ENCODE results near the gene TBC1D9B. TPM values are rescaled to one million over a fixed set of nuclear protein-coding genes. Genes with fewer than 3 reads are reported as not detected.

The TBC1D9B gene
- total and polyA plus RNA-seq, 2 donors (not counting 1 experiment from before 2014, with no cell fraction given), result 48.7 to 50.4 TPM

GRCh38 chr5:179812997-179813607, 94.6 kb downstream of the TBC1D9B start:
- no peak overlapping the region for H3K27ac ChIP-seq (ENCODE audit: insufficient read depth, low read length)
- DNase-seq (ENCODE audit: low read depth in 2 of 2), result no peak
- H3K27me3 ChIP-seq (ENCODE audit: control insufficient read depth, insufficient read depth, low read length), result no peaks in the 10 kb centered on the region
- H3K9ac ChIP-seq (ENCODE audit: insufficient read depth, low read length), result no peak overlapping the region
- H3K4me2 ChIP-seq (ENCODE audit: extremely low read depth, insufficient read depth, low read length), result no peak overlapping the region
- no peak overlapping the region for H3K4me3 ChIP-seq (replicated peaks in 1 of 4; ENCODE audit: control extremely low read depth in 1 of 4, insufficient read depth in 1 of 4, low read depth in 3 of 4, low read length in 4 of 4)
- H4K20me1 ChIP-seq (ENCODE audit: control insufficient read depth, extremely low read depth, insufficient read depth, low read length), result no peaks in the 10 kb centered on the region
- no peaks in the 10 kb centered on the region for H3K9me3 ChIP-seq (ENCODE audit: control insufficient read depth, insufficient read depth, low read depth, low read length)
- peaks cover 3% of the 10 kb centered on the region for H3K4me1 ChIP-seq (ENCODE audit: control insufficient read depth, extremely low read depth, insufficient read depth, low read length)
- no peak overlapping the region for H2AFZ ChIP-seq (ENCODE audit: low read length)
- H3K79me2 ChIP-seq (ENCODE audit: control insufficient read depth, insufficient read depth, low read length), result no peaks in the 10 kb centered on the region
- peaks cover 6% of the 10 kb centered on the region for H3K36me3 ChIP-seq (ENCODE audit: control insufficient read depth, insufficient read depth, low read length)
- TF ChIP-seq EZH2 (IDR thresholded peaks at IDR 0.05; ENCODE audit: low read length, missing control alignments) (no peak), CTCF (conservative IDR thresholded peaks at IDR 0.05 in 1 of 2, IDR thresholded peaks at IDR 0.05 in 1 of 2; ENCODE audit: low read depth in 1 of 2, low read length in 2 of 2) (no peak)

GRCh38 chr5:179812135-179812825, 95.4 kb downstream of the TBC1D9B start:
- peaks cover 6% of the 10 kb centered on the region for H3K36me3 ChIP-seq (ENCODE audit: control insufficient read depth, insufficient read depth, low read length)
- no peaks in the 10 kb centered on the region for H4K20me1 ChIP-seq (ENCODE audit: control insufficient read depth, extremely low read depth, insufficient read depth, low read length)
- no peaks in the 10 kb centered on the region for H3K79me2 ChIP-seq (ENCODE audit: control insufficient read depth, insufficient read depth, low read length)
- no peak overlapping the region for H2AFZ ChIP-seq (ENCODE audit: low read length)
- TF ChIP-seq EZH2 (IDR thresholded peaks at IDR 0.05; ENCODE audit: low read length, missing control alignments) (no peak), CTCF (conservative IDR thresholded peaks at IDR 0.05 in 1 of 2, IDR thresholded peaks at IDR 0.05 in 1 of 2; ENCODE audit: low read depth in 1 of 2, low read length in 2 of 2) (no peak)
- H3K4me2 ChIP-seq (ENCODE audit: extremely low read depth, insufficient read depth, low read length), result no peak overlapping the region
- no peak overlapping the region for H3K27ac ChIP-seq (ENCODE audit: insufficient read depth, low read length)
- DNase-seq (ENCODE audit: low read depth in 2 of 2), result no peak
- no peaks in the 10 kb centered on the region for H3K4me1 ChIP-seq (ENCODE audit: control insufficient read depth, extremely low read depth, insufficient read depth, low read length)
- H3K9ac ChIP-seq (ENCODE audit: insufficient read depth, low read length), result no peak overlapping the region
- no peaks in the 10 kb centered on the region for H3K9me3 ChIP-seq (ENCODE audit: control insufficient read depth, insufficient read depth, low read depth, low read length)
- no peak overlapping the region for H3K4me3 ChIP-seq (replicated peaks in 1 of 4; ENCODE audit: control extremely low read depth in 1 of 4, insufficient read depth in 1 of 4, low read depth in 3 of 4, low read length in 4 of 4)
- no peaks in the 10 kb centered on the region for H3K27me3 ChIP-seq (ENCODE audit: control insufficient read depth, insufficient read depth, low read length)

Other genes with a start within 250 kb of the TBC1D9B start
- not detected in 2 replicates for gene CBY3, start 226.9 kb downstream of the TBC1D9B start, total RNA-seq
- gene CBY3, start 226.9 kb downstream of the TBC1D9B start, polyA plus RNA-seq, result not detected in 2 replicates
- 518 and 589 TPM in 2 replicates for gene CANX, start 208.9 kb downstream of the TBC1D9B start, total RNA-seq
- 560 and 722 TPM in 2 replicates for gene CANX, start 208.9 kb downstream of the TBC1D9B start, polyA plus RNA-seq
- gene MAML1, start 175.1 kb downstream of the TBC1D9B start, total RNA-seq, result 5.1 and 6.4 TPM in 2 replicates
- 7.3 and 7.5 TPM in 2 replicates for gene MAML1, start 175.1 kb downstream of the TBC1D9B start, polyA plus RNA-seq
- 0.83 and 4.1 TPM in 2 replicates for gene LTC4S, start 113.9 kb downstream of the TBC1D9B start, total RNA-seq
- gene LTC4S, start 113.9 kb downstream of the TBC1D9B start, polyA plus RNA-seq, result 0.32 and 0.78 TPM in 2 replicates
- gene MGAT4B, start 101.0 kb downstream of the TBC1D9B start, total RNA-seq, result 116 and 157 TPM in 2 replicates
- 172 and 175 TPM in 2 replicates for gene MGAT4B, start 101.0 kb downstream of the TBC1D9B start, polyA plus RNA-seq
- 1,096 and 1,894 TPM in 2 replicates for gene SQSTM1, start 87.0 kb downstream of the TBC1D9B start, total RNA-seq
- gene SQSTM1, start 87.0 kb downstream of the TBC1D9B start, polyA plus RNA-seq, result 212 and 310 TPM in 2 replicates
- gene MRNIP, start 49.1 kb downstream of the TBC1D9B start, total RNA-seq, result 15.4 and 21.0 TPM in 2 replicates
- 8.2 and 8.6 TPM in 2 replicates for gene MRNIP, start 49.1 kb downstream of the TBC1D9B start, polyA plus RNA-seq
- 14.7 and 18.2 TPM in 2 replicates for gene RNF130, start 163.9 kb upstream of the TBC1D9B start, total RNA-seq
- gene RNF130, start 163.9 kb upstream of the TBC1D9B start, polyA plus RNA-seq, result 24.4 and 32.4 TPM in 2 replicates